Measurements from ENCODE around the gene PIK3CG.
A peak's percentile ranks its signal among the peaks of the same experiment; 100 is the strongest.

PIK3CG gene

DNA sequence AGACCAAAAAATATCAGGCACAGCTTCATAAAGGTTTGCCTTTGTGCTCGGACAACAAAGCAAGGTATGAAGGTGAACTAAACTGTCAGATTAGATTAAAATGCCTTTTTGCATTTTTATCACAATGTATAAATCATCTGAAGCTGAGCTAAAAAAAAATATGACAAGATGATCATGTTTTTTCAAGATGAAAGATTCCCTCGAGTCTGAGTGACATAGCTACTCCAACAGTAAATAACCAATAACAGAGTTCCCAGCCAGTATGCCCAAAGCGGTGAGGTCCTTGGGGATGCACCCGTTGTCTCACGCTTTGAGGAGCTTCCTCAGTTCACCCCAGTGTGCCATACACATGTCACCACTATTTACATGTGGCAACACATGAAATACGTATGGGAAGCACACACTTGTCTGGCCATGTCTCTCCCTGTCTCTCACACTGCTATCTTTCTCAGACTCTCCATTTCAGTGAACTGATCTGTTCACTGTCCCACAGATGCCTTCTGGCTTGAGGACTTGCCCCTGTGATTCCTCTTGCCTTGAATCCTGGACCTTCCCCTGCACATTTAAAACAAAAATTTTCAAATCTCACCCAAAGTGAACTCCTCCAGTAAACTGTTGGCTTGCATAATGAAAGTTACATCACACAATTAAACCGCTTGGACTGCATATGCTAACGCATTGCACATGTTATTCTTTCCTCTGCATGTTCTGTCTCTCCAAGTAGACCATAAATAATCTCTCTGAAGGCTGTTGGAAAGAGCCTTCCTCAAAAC, 2.6 kb upstream of the PIK3CG start:
- Histone ChIP-seq H3K4me1 (ENCODE audit: insufficient read depth, low read length) (peaks cover 15% of the 10 kb centered on the region), H3K27ac (ENCODE audit: low read depth, low read length) (no peak overlapping the region), H3K9ac (ENCODE audit: low read length) (no peak overlapping the region), H3K27me3 (ENCODE audit: control insufficient read depth in 1 of 2, insufficient read depth in 2 of 2, low read length in 2 of 2) (no peaks in the 10 kb centered on the region), H3K9me3 (ENCODE audit: low read length) (no peaks in the 10 kb centered on the region), H3K4me3 (ENCODE audit: low read depth in 1 of 2, low read length in 2 of 2) (no peak overlapping the region), H3K36me3 (ENCODE audit: insufficient read depth, low read length) (no peaks in the 10 kb centered on the region)

DNA sequence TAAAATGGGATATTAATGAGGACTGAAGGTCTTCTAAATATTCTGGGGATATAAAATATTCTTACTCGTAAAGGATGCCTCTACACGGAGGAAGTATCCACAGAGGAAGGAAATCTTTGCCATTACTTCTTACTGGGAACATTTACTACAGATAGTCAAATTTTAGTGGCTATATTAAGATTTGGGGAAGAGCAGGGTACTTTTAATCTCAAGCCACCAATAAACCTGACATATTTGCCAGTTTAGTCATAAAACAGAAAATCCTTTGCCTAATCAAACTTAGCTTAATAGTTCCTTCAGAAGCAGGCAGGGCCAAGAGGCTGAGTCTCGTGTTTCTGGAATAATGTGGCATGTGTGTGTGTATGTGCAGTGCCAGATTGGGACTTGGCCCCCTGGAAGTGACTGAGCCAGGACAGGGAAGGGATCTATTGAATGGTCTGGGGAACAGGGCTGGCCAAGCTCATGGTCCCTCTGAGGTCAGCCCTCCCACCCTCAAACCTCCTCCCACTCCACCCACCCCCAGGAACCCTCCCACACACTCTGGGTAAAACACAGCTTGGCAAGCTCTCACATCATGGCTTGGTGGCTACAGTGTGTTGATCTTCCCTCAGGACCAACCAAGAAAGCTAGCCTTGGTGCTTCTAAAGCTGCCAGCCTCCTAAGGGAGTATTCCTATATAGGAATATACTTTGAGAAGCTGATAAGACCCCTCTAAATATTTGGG, 1.6 kb upstream of the PIK3CG start:
- Histone ChIP-seq H3K36me3 (ENCODE audit: insufficient read depth, low read length) (no peaks in the 10 kb centered on the region), H3K4me1 (ENCODE audit: insufficient read depth, low read length) (peaks cover 15% of the 10 kb centered on the region), H3K27ac (ENCODE audit: low read depth, low read length) (no peak overlapping the region), H3K9ac (ENCODE audit: low read length) (no peak overlapping the region), H3K27me3 (ENCODE audit: control insufficient read depth in 1 of 2, insufficient read depth in 2 of 2, low read length in 2 of 2) (no peaks in the 10 kb centered on the region), H3K4me3 (ENCODE audit: low read depth in 1 of 2, low read length in 2 of 2) (no peak overlapping the region), H3K9me3 (ENCODE audit: low read length) (no peaks in the 10 kb centered on the region)

DNA sequence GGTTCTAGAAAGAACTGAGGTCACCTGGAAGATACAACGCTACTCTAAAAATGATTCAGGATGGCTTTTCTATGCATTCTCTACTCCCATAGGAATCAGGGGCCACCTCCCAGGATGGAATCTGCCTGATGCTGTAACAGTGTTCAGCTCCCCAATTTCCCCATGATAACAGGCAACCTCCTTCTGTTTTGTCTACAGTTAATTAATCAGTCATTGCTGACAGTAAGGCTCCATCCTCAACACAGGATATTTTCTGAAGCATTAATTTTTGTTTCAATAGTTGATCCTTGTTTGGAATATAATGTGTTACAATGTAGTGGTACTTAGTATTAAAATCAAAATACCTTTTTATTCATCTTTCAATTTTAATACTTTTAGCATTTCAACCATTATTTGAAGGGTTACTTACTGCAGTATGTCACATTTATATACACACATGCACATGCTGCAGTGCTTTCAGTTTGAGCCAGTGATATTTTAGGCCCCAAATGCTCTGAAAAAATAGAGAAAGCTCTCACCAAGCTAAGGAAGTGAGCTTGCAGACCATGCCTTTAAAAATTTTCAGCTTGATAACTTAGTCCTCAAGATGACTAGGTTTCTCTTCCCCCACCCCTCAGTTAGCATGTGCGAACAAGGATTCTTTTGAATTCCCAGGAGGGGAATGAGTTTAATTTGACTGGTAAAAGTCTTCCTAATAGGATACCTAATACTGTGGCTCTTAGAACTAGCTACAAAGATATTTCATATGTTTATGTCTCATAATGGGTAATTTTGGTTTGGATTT, 592 bp upstream of the PIK3CG start:
- Histone ChIP-seq H3K36me3 (ENCODE audit: insufficient read depth, low read length) (no peaks in the 10 kb centered on the region), H3K4me1 (ENCODE audit: insufficient read depth, low read length) (peaks cover 15% of the 10 kb centered on the region), H3K4me3 (ENCODE audit: low read depth in 1 of 2, low read length in 2 of 2) (no peak overlapping the region), H3K9ac (ENCODE audit: low read length) (no peak overlapping the region), H3K9me3 (ENCODE audit: low read length) (no peaks in the 10 kb centered on the region), H3K27ac (ENCODE audit: low read depth, low read length) (no peak overlapping the region), H3K27me3 (ENCODE audit: control insufficient read depth in 1 of 2, insufficient read depth in 2 of 2, low read length in 2 of 2) (no peaks in the 10 kb centered on the region)

DNA sequence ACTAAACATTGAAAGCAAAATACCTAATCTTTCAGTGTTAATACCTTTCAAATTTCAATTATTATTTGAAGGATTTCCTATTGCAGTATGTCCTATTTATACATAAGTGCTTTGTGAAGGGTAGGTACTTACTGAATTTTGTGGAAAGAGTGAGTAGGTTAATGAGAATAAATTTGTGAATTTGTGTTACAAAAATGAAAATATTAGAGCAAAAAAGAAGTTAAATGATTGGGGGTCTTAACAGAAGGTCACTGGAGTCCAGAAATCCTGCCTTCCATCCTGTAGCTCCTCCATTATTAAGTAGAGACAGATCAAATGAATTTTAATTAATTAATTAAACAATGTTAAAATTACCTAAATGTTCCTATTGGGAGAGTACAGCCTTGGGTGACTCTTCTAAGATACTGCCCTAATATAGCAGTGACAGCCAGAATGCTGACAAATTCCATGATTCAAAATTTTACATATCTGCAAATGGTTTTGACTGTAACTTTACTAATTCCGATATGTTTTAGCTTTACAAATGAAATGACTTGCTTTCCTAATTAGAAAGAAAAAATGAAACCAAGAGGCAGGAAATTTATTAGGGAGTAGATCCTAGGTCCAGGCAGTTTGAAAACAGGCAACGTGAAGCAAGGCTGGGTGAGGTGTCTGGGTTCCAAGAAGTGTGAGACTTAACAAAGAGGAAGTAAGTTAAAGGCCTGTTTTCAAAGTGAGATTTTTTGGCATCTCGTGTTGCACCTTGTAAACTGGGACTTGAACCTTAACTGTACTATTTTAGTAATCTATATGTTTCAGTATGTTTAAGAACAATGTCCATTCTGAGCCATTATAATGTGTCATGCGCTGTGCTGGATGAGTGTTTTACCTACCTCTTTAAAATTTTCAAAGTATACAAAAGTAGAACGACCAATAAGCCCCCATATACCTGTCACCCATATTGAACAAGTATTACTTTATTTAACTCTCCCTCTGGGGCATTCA, 1.5 kb downstream of the PIK3CG start:
- Histone ChIP-seq H3K4me3 (ENCODE audit: low read depth in 1 of 2, low read length in 2 of 2) (no peak overlapping the region), H3K9ac (ENCODE audit: low read length) (no peak overlapping the region), H3K4me1 (ENCODE audit: insufficient read depth, low read length) (peaks cover 15% of the 10 kb centered on the region), H3K9me3 (ENCODE audit: low read length) (no peaks in the 10 kb centered on the region), H3K36me3 (ENCODE audit: insufficient read depth, low read length) (no peaks in the 10 kb centered on the region), H3K27ac (ENCODE audit: low read depth, low read length) (peak overlapping the region; percentile 15), H3K27me3 (ENCODE audit: control insufficient read depth in 1 of 2, insufficient read depth in 2 of 2, low read length in 2 of 2) (no peaks in the 10 kb centered on the region)

DNA sequence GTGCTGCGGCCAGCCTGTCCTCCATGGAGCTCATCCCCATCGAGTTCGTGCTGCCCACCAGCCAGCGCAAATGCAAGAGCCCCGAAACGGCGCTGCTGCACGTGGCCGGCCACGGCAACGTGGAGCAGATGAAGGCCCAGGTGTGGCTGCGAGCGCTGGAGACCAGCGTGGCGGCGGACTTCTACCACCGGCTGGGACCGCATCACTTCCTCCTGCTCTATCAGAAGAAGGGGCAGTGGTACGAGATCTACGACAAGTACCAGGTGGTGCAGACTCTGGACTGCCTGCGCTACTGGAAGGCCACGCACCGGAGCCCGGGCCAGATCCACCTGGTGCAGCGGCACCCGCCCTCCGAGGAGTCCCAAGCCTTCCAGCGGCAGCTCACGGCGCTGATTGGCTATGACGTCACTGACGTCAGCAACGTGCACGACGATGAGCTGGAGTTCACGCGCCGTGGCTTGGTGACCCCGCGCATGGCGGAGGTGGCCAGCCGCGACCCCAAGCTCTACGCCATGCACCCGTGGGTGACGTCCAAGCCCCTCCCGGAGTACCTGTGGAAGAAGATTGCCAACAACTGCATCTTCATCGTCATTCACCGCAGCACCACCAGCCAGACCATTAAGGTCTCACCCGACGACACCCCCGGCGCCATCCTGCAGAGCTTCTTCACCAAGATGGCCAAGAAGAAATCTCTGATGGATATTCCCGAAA, 2.7 kb downstream of the PIK3CG start:
- no peak overlapping the region for H3K27ac ChIP-seq (ENCODE audit: low read depth, low read length)

DNA sequence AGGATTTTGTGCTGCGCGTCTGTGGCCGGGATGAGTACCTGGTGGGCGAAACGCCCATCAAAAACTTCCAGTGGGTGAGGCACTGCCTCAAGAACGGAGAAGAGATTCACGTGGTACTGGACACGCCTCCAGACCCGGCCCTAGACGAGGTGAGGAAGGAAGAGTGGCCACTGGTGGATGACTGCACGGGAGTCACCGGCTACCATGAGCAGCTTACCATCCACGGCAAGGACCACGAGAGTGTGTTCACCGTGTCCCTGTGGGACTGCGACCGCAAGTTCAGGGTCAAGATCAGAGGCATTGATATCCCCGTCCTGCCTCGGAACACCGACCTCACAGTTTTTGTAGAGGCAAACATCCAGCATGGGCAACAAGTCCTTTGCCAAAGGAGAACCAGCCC, 3.3 kb downstream of the PIK3CG start:
- H3K27me3 ChIP-seq (ENCODE audit: control insufficient read depth in 1 of 2, insufficient read depth in 2 of 2, low read length in 2 of 2) = no peaks in the 10 kb centered on the region
- no peaks in the 10 kb centered on the region for H3K36me3 ChIP-seq (ENCODE audit: insufficient read depth, low read length)
- no peak overlapping the region for H3K4me3 ChIP-seq (ENCODE audit: low read depth in 1 of 2, low read length in 2 of 2)
- no peaks in the 10 kb centered on the region for H3K9me3 ChIP-seq (ENCODE audit: low read length)
- peaks cover 13% of the 10 kb centered on the region for H3K4me1 ChIP-seq (ENCODE audit: insufficient read depth, low read length)
- H3K9ac ChIP-seq (ENCODE audit: low read length) = no peak overlapping the region
- H3K27ac ChIP-seq (ENCODE audit: low read depth, low read length) = no peak overlapping the region

More for the DNA sequence above, 2.7 kb downstream of the PIK3CG start:
- no peak overlapping the region for H3K9ac ChIP-seq (ENCODE audit: low read length)
- H3K9me3 ChIP-seq (ENCODE audit: low read length) = no peaks in the 10 kb centered on the region
- H3K27me3 ChIP-seq (ENCODE audit: control insufficient read depth in 1 of 2, insufficient read depth in 2 of 2, low read length in 2 of 2) = no peaks in the 10 kb centered on the region
- H3K4me1 ChIP-seq (ENCODE audit: insufficient read depth, low read length) = peaks cover 15% of the 10 kb centered on the region
- no peaks in the 10 kb centered on the region for H3K36me3 ChIP-seq (ENCODE audit: insufficient read depth, low read length)
- no peak overlapping the region for H3K4me3 ChIP-seq (ENCODE audit: low read depth in 1 of 2, low read length in 2 of 2)

DNA sequence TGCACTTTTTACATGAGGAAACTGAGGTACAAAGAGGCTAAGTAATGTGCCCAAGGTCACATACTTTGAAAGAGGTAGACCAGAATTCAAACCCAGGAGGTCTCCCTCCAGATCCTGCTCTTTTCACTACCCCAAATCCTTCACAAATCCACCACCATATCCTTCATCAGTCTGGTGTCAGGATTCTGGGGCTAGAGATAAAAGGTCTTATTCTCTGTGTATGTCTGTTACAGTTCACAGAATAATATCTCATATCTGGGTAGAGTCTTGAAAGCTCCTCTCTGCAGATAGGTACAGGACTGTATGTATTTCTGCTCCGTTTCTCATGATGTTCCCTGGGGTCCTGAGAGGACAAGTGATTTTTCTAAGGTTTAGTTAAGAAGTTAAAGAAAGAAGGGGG, 4.9 kb downstream of the PIK3CG start:
- H3K4me1 ChIP-seq (ENCODE audit: insufficient read depth, low read length) = no peaks in the 10 kb centered on the region
- H3K36me3 ChIP-seq (ENCODE audit: insufficient read depth, low read length) = no peaks in the 10 kb centered on the region
- H3K27me3 ChIP-seq (ENCODE audit: control insufficient read depth in 1 of 2, insufficient read depth in 2 of 2, low read length in 2 of 2) = no peaks in the 10 kb centered on the region
- no peak overlapping the region for H3K27ac ChIP-seq (ENCODE audit: low read depth, low read length)
- no peak overlapping the region for H3K9ac ChIP-seq (ENCODE audit: low read length)
- H3K9me3 ChIP-seq (ENCODE audit: low read length) = no peaks in the 10 kb centered on the region
- H3K4me3 ChIP-seq (ENCODE audit: low read depth in 1 of 2, low read length in 2 of 2) = no peak overlapping the region

DNA sequence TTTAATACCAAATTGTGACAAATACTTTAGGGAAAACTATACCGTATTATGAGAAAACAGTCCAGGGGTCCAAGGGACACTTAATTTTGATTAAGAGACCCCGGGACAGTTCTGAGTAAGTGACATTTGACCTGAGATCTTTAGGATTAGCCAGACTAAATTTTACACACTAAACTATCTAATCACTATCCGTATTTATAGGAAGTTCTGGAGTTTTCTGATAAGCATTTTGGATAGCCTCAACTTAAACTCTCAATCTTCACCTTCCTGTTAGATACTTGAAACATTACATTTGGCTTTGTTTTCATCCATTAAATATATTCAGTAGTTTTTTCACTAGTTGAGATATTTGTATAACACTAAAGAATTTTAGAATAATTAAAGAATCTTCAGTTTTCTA, 5.4 kb downstream of the PIK3CG start:
- H3K36me3 ChIP-seq (ENCODE audit: insufficient read depth, low read length) = no peaks in the 10 kb centered on the region
- H3K4me3 ChIP-seq (ENCODE audit: low read depth in 1 of 2, low read length in 2 of 2) = no peak overlapping the region
- H3K9me3 ChIP-seq (ENCODE audit: low read length) = no peaks in the 10 kb centered on the region
- H3K27me3 ChIP-seq (ENCODE audit: control insufficient read depth in 1 of 2, insufficient read depth in 2 of 2, low read length in 2 of 2) = no peaks in the 10 kb centered on the region
- no peaks in the 10 kb centered on the region for H3K4me1 ChIP-seq (ENCODE audit: insufficient read depth, low read length)
- H3K27ac ChIP-seq (ENCODE audit: low read depth, low read length) = no peak overlapping the region
- no peak overlapping the region for H3K9ac ChIP-seq (ENCODE audit: low read length)

DNA sequence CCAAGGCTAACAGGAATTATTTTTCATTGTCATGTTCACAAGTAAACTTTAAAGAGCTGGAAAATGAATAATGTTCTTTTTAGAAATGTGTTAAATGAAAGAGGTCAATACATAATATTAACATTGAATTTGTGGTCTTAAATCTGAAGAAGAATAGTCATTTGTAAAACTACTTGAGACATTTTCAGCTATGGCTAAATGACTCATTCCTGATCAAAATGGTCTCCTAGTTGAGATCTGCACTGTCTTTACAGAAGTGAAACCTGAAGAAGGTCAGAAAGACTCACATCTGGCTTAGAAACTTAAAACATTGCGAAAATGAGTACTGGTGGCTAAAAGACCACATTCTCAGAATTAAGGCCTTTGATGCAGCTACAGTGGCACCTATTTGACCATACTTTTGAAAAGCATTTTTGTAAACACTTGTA, 5.9 kb downstream of the PIK3CG start:
- Histone ChIP-seq H3K27me3 (ENCODE audit: control insufficient read depth in 1 of 2, insufficient read depth in 2 of 2, low read length in 2 of 2) (no peaks in the 10 kb centered on the region), H3K9me3 (ENCODE audit: low read length) (no peaks in the 10 kb centered on the region), H3K27ac (ENCODE audit: low read depth, low read length) (no peak overlapping the region), H3K4me3 (ENCODE audit: low read depth in 1 of 2, low read length in 2 of 2) (no peak overlapping the region), H3K9ac (ENCODE audit: low read length) (no peak overlapping the region), H3K4me1 (ENCODE audit: insufficient read depth, low read length) (no peaks in the 10 kb centered on the region), H3K36me3 (ENCODE audit: insufficient read depth, low read length) (no peaks in the 10 kb centered on the region)

DNA sequence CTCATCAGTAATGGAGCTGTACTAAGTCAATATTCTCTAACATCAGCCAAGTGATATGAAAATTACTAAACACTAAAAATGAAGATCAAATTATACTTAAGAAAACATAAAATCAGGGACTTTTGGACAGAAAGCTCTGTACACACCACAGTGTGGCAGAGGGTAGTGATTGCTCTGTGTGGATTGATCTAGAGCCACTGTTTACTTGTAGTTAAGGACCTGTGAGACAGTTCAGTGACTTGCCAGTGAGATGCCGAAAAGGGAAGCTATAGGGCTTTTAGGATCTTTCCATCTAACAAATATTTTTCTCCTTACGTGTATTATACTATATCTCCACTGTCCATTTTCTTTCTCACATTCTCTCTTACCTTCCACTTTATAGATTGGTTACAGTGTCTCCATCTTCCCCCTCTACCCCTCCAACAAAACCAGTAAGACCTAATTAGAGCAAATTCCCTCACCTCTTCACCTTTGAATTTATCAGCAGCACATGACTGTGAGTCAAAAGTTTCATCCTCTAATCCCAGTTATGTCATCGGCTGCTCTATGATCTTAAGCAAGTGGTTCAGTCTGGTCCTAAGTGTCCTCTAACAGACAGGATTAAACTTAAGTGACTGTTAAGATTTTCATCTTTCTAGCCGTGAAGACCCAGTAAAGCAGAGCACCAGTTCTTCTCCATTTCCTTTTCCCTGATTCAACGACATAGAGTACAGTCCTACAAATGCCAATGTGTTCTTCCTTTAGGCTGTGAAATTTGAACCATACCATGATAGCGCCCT, 6.9 kb downstream of the PIK3CG start:
- H3K36me3 ChIP-seq (ENCODE audit: insufficient read depth, low read length) = no peaks in the 10 kb centered on the region
- no peaks in the 10 kb centered on the region for H3K4me1 ChIP-seq (ENCODE audit: insufficient read depth, low read length)
- H3K27ac ChIP-seq (ENCODE audit: low read depth, low read length) = no peak overlapping the region
- no peak overlapping the region for H3K4me3 ChIP-seq (ENCODE audit: low read depth in 1 of 2, low read length in 2 of 2)
- no peaks in the 10 kb centered on the region for H3K9me3 ChIP-seq (ENCODE audit: low read length)
- H3K27me3 ChIP-seq (ENCODE audit: control insufficient read depth in 1 of 2, insufficient read depth in 2 of 2, low read length in 2 of 2) = no peaks in the 10 kb centered on the region
- H3K9ac ChIP-seq (ENCODE audit: low read length) = no peak overlapping the region

Data from muscle layer of colon (tissue), 2 donors.